T-cell (primary cell): ENCODE data around the gene CLCC1. TPM values are rescaled to one million over a fixed set of nuclear protein-coding genes. Genes with fewer than 3 reads are reported as not detected.
"Not testable (repeated sequence)": the region's sequence is repeated elsewhere in the genome, so short reads cannot be mapped to it uniquely, and the experiment has no call there.

Experiments used
- ATAC-seq, 4 experiments: fragments of 200-7000 bp in 3 of 4; fragments of 150-1000 bp in 1 of 4; cut with Tn5 transposase; replicated peaks in 1 of 4; 1 replicate in 3 of 4; 2 replicates in 1 of 4; pipeline ENCODE4 v1.10.0; 2021; ENCODE audit warnings: moderate library complexity in 3 of 4, mild to moderate bottlenecking in 2 of 4, moderate number of reproducible peaks in 1 of 4
- CTCF ChIA-PET, 2 donors: fragments of 300-600 bp; sonication (Branson Sonifier 250); formaldehyde crosslinking; loops; one replicate each; lab custom pipeline; 2022; ENCODE audit warnings: antibody characterized with exemption in 2 of 2; lab: Charles Lee
- POLR2A ChIA-PET, 2 donors: fragments of 300-600 bp; sonication (Branson Sonifier 250); formaldehyde crosslinking; loops; one replicate each; lab custom pipeline; 2022; ENCODE audit warnings: antibody characterized with exemption in 2 of 2; lab: Charles Lee
- DNase-seq, 35 experiments: peaks; one replicate each; pipeline versions ENCODE4 v3.0.0 to v3.0.0-alpha.2; 2013 to 2023
- H3K27ac ChIP-seq: one replicate; pipeline ENCODE4 v1.5.1; 2013; ENCODE audit warnings: low read length
- H3K27me3 ChIP-seq, 2 experiments: replicated peaks in 1 of 2; 1 replicate in 1 of 2; 2 replicates in 1 of 2; pipeline versions ENCODE4 v1.6.1 to v1.7.0; 2013; ENCODE audit warnings: low read length in 1 of 2, mixed read lengths in 1 of 2; ENCODE audit not compliant: control insufficient read depth in 2 of 2, insufficient read depth in 2 of 2; ENCODE audit errors: extremely low read depth in 1 of 2
- H3K36me3 ChIP-seq, 2 donors: 1 replicate in 1 of 2; 2 replicates in 1 of 2; pipeline versions ENCODE4 v1.6.1 to v1.7.0; 2013; ENCODE audit warnings: low read length in 1 of 2; ENCODE audit not compliant: control insufficient read depth in 2 of 2, insufficient read depth in 1 of 2; ENCODE audit errors: extremely low read depth in 1 of 2
- H3K4me1 ChIP-seq, 2 experiments: 1 replicate in 1 of 2; 2 replicates in 1 of 2; pipeline versions ENCODE4 v1.6.1 to v1.7.0; 2013; ENCODE audit warnings: low read length in 2 of 2, mixed read lengths in 1 of 2; ENCODE audit not compliant: insufficient read depth in 2 of 2, control insufficient read depth in 1 of 2; ENCODE audit errors: extremely low read depth in 1 of 2
- H3K4me3 ChIP-seq, 2 donors: 1 replicate in 1 of 2; 2 replicates in 1 of 2; pipeline versions ENCODE4 v1.5.1 to v1.7.0; 2013; ENCODE audit warnings: mild to moderate bottlenecking in 2 of 2, low read length in 1 of 2, moderate library complexity in 1 of 2; ENCODE audit not compliant: control insufficient read depth in 1 of 2; ENCODE audit errors: extremely low read depth in 1 of 2
- H3K9me3 ChIP-seq: 2 replicates; pipeline ENCODE4 v1.7.0; 2013
- H3K27ac Mint-ChIP-seq, 2 donors: one replicate each; pipeline ENCODE4 v1.8.0; 2020 to 2021; ENCODE audit warnings: mild to moderate bottlenecking in 2 of 2, mixed read lengths in 2 of 2
- H3K27me3 Mint-ChIP-seq, 2 donors: one replicate each; pipeline ENCODE4 v1.8.0; 2021 to 2022; ENCODE audit warnings: mixed read lengths in 2 of 2
- H3K36me3 Mint-ChIP-seq: one replicate; pipeline ENCODE4 v1.8.0; 2021; ENCODE audit warnings: mixed read lengths
- H3K4me1 Mint-ChIP-seq, 3 donors: one replicate each; pipeline ENCODE4 v1.8.0; 2020 to 2022; ENCODE audit warnings: mixed read lengths in 3 of 3, mild to moderate bottlenecking in 1 of 3
- H3K4me3 Mint-ChIP-seq, 3 donors: one replicate each; pipeline ENCODE4 v1.8.0; 2020 to 2022; ENCODE audit warnings: mild to moderate bottlenecking in 3 of 3, mixed read lengths in 3 of 3, moderate library complexity in 3 of 3
- H3K9me3 Mint-ChIP-seq, 3 donors: one replicate each; pipeline ENCODE4 v1.8.0; 2020 to 2022; ENCODE audit warnings: mixed read lengths in 3 of 3
- WGBS: methylation state at CpG from one replicate; pipeline ENCODE4 v1.1.5; 2013; ENCODE audit warnings: missing lambda C conversion rate; ENCODE audit not compliant: insufficient coverage; 5-methylcytosine and 5-hydroxymethylcytosine counted together
- total RNA-seq, 35 experiments: library from RNA in 6 of 35; stranded (reverse) in 6 of 35; fragments of 120-200 nt in 1 of 35; gene quantifications; one replicate each; pipeline versions ENCODE4 v1.2.1 to v1.2.4 and lab custom pipeline; 2013 to 2026

The CLCC1 gene
- total RNA-seq, 5 donors from 2014 or later (not counting 1 experiment from before 2014, with no cell fraction given) = 14.3 to 33.3 (median 22.4) TPM

DNA sequence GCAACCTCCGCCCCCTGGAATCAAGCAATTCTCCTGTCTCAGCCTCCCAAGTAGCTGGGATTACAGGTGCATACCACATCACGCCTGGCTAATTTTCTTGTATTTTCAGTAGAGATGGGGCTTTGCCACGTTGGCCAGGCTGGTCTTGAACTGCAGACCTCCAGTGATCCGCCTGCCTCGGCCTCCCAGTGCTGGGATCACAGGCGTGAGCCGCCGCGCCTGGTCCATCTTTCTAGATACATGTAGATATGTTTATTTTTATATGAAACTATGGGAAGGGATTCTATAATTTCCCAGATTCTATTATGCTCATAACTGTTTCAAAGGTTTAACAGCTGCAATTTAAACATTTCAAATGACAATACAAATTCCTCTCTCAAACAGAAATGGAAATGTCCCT, 27.1 kb downstream of the CLCC1 start:
- Histone ChIP-seq H3K4me1 (no peaks in the 10 kb centered on the region), H3K27ac (no peak overlapping the region), H3K27me3 (no peaks in the 10 kb centered on the region), H3K36me3 (peaks cover 16 to 79% of the 10 kb centered on the region in 2 donors), H3K4me3 (no peak overlapping the region), H3K9me3 (no peaks in the 10 kb centered on the region)
- Mint-ChIP-seq H3K27ac (no peak overlapping the region), H3K36me3 (peaks cover 49% of the 10 kb centered on the region), H3K27me3 (no peaks in the 10 kb centered on the region), H3K4me3 (no peak overlapping the region), H3K9me3 (no peaks in the 10 kb centered on the region), H3K4me1 (no peaks in the 10 kb centered on the region)
- 100% methylated on average over 1 of the region's 9 CpGs for WGBS
- ChIA-PET POLR2A (no interaction called here), CTCF (interaction anchor here in 1 of 2 donors (0.7 kb wide), 1 partner anchor 13 kb away, joined by 6 read pairs; no protein-coding TSS in a partner anchor)
- ATAC-seq (no peak), DNase-seq (no peak)

DNA sequence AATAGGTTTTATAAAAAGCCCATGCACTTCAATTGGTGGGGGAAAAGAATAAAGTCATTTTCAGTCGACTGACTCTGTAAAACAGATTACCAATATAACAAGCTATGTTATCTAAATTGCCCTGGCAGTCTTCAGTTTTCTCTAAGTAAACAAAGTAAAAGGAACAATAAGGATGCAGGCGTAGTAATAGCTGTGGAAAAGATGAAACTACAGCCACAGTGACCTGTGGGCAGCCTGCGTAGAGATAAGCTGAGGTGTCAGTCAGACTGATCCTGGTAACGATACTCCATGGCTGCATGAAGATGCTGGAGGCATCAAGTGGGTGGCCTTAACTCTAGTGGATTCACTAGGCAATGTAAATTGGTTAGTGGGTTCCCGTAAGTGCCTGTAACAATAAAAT, 29.3 kb downstream of the CLCC1 start:
- ChIA-PET CTCF (no interaction called here), POLR2A (no interaction called here)
- H3K4me3 Mint-ChIP-seq = no peak overlapping the region
- Histone ChIP-seq H3K27ac (no peak overlapping the region), H3K4me3 (no peak overlapping the region), H3K9me3 (no peaks in the 10 kb centered on the region), H3K4me1 (no peaks in the 10 kb centered on the region), H3K27me3 (no peaks in the 10 kb centered on the region), H3K36me3 (peaks cover 16 to 79% of the 10 kb centered on the region in 2 donors)
- H3K36me3 Mint-ChIP-seq = peaks cover 60% of the 10 kb centered on the region
- WGBS = 91% methylated on average over 3 of the region's 5 CpGs
- H3K9me3 Mint-ChIP-seq = no peaks in the 10 kb centered on the region
- H3K4me1 Mint-ChIP-seq = no peaks in the 10 kb centered on the region
- no peaks in the 10 kb centered on the region for H3K27me3 Mint-ChIP-seq
- ATAC-seq = no peak
- DNase-seq = no peak
- no peak overlapping the region for H3K27ac Mint-ChIP-seq

DNA sequence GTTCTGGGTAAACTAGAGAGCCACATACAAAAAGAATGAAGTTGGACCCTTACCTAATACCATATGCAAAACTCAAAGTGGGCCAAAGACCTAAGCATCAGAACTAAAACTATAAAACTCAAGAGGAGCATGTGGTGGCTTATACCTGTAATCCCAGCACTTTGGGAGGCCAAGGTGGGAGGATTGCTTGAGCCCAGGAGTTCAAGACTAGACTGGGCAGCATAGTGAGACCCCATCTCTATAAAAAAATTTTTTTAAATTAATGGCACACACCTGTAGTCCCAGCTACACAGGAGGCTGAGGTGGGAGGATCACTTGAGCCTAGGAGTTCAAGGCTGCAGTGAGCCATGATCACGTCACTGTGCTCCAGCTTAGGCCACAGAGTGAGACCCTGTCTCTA, 35.7 kb downstream of the CLCC1 start:
- H3K27ac Mint-ChIP-seq, H3K27ac ChIP-seq, POLR2A ChIA-PET, ATAC-seq, H3K27me3 Mint-ChIP-seq, H3K4me3 ChIP-seq, H3K4me1 ChIP-seq, H3K27me3 ChIP-seq, H3K4me3 Mint-ChIP-seq, CTCF ChIA-PET, H3K9me3 Mint-ChIP-seq, H3K9me3 ChIP-seq, H3K4me1 Mint-ChIP-seq, DNase-seq: not testable (repeated sequence)
- WGBS = no CpG with 5 or more reads among the region's 1 CpG
- H3K36me3 ChIP-seq = peaks cover 6 to 46% of the 10 kb centered on the region in 2 donors
- H3K36me3 Mint-ChIP-seq = peaks cover 33% of the 10 kb centered on the region

DNA sequence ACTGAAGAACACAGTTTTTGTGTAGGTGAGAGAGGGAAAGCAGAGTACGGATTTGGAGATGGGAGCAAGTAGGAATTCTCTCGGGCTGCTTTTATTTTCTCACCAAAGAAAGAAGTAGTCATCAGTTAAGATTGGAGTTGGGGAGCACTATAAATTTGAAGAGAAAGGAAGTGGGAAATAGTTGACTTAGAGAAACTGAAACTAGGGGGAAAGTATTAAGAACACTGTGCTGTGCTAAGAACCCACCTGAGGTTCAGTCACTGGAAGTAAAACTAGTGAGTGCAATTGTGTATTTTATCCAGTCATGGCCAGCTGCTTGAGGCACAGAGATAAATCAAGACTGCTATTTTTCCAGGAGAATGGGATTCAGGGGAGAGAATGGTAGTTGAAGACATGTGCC, 37.4 kb downstream of the CLCC1 start:
- CTCF ChIA-PET = no interaction called here
- no peak overlapping the region for H3K4me3 ChIP-seq

DNA sequence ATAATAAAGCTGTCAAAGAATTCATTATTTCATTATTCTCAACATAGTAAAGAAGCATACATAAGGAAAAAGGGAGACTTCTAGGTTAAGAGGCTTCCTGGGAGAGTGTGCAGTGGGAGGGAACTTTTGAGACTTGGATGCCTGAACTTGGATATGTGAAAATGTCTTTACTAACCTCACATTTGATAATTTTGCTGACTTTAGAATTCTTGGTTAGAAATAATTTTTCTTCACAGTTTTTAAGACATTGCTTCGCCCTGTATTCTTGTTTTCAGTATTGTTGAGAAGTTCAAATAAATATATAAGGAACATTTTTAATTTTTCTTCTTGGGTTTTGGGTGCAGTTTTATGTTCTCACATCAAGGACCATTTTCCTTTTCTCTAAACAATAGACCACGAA, 46.5 kb downstream of the CLCC1 start:
- no peaks in the 10 kb centered on the region for H3K4me1 ChIP-seq
- ATAC-seq (no peak), DNase-seq (no peak)
- no peak overlapping the region for H3K27ac ChIP-seq
- no peaks in the 10 kb centered on the region for H3K4me1 Mint-ChIP-seq
- H3K36me3 Mint-ChIP-seq = no peaks in the 10 kb centered on the region
- WGBS = no CpG with 5 or more reads among the region's 2 CpGs
- no peaks in the 10 kb centered on the region for H3K27me3 ChIP-seq
- POLR2A ChIA-PET = no interaction called here
- no peaks in the 10 kb centered on the region for H3K9me3 Mint-ChIP-seq
- no peaks in the 10 kb centered on the region for H3K27me3 Mint-ChIP-seq
- CTCF ChIA-PET = no interaction called here
- H3K36me3 ChIP-seq = no peaks in the 10 kb centered on the region
- H3K9me3 ChIP-seq = no peaks in the 10 kb centered on the region
- H3K4me3 Mint-ChIP-seq = no peak overlapping the region
- H3K27ac Mint-ChIP-seq = no peak overlapping the region
- H3K4me3 ChIP-seq = no peak overlapping the region

More for the DNA sequence above, 37.4 kb downstream of the CLCC1 start:
- Histone ChIP-seq H3K27ac (no peak overlapping the region), H3K36me3 (peaks cover 0 to 31% of the 10 kb centered on the region in 2 donors), H3K4me1 (no peaks in the 10 kb centered on the region), H3K9me3 (no peaks in the 10 kb centered on the region), H3K27me3 (no peaks in the 10 kb centered on the region)
- no peak for ATAC-seq
- Mint-ChIP-seq H3K27me3 (no peaks in the 10 kb centered on the region), H3K36me3 (peaks cover 25% of the 10 kb centered on the region), H3K9me3 (no peaks in the 10 kb centered on the region), H3K27ac (no peak overlapping the region), H3K4me1 (no peaks in the 10 kb centered on the region), H3K4me3 (no peak overlapping the region)
- 80% methylated on average over 2 of the region's 2 CpGs for WGBS
- no peak for DNase-seq
- POLR2A ChIA-PET = no interaction called here

Other genes starting within 250 kb of the CLCC1 start
- 10 to 100 TPM; 52.8 to 66.2 (median 59.9) TPM for gene STXBP3, start 216.8 kb downstream of the CLCC1 start, total RNA-seq
- gene AKNAD1, start 106.4 kb downstream of the CLCC1 start, total RNA-seq = not detected
- gene GPSM2, start 86.5 kb downstream of the CLCC1 start, total RNA-seq = 1 to 10 TPM; 1.6 to 2.4 (median 2.0) TPM
- 10 to 100 TPM; 13.6 to 18.2 (median 17.9) TPM for gene WDR47, start 78.6 kb upstream of the CLCC1 start, total RNA-seq
- 10 to 100 TPM in 2 of 5 donors, 1 to 10 TPM in 3; 8.7 to 19.4 (median 9.7) TPM for gene TAF13, start 112.5 kb upstream of the CLCC1 start, total RNA-seq
- gene TMEM167B, start 127.3 kb upstream of the CLCC1 start, total RNA-seq = 10 to 100 TPM; 33.2 to 55.1 (median 37.1) TPM
- gene ELAPOR1, start 150.6 kb upstream of the CLCC1 start, total RNA-seq = 10 to 100 TPM in 4 of 5 donors, 1 to 10 TPM in 1; 8.1 to 21.4 (median 16.1) TPM